ENCODE measurements around the gene IFI27. TPM values are rescaled to one million over a fixed set of nuclear protein-coding genes. Genes with fewer than 3 reads are reported as not detected.

Gene IFI27
- total RNA-seq, 1 donor from 2014 or later, result 312 TPM

DNA sequence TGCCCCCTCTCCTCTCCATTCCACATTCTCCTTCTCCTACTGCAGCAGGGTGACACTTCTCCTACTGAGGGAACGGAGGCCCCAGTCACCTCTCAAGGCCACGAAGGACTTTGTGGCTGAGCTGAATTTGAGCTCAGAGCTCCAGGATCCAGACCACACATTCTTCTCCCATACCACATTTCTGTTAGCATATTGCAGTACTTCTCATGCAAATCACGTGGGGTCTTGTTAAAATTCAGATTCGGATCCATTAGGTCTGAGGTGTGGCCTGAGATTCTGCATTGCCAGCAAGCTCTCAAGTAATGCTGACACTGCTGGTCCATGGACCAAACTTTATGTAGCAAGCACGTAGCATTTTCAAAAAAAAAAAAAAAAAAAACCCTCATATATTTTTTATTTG lies 28.5 kb downstream of the IFI27 start:
- intact Hi-C loops (cut with DNase I), result loop anchor here (5.0 kb wide), 1 partner anchor 97 kb away; no protein-coding TSS in a partner anchor
- no peaks in the 10 kb centered on the region for H3K27me3 ChIP-seq

DNA sequence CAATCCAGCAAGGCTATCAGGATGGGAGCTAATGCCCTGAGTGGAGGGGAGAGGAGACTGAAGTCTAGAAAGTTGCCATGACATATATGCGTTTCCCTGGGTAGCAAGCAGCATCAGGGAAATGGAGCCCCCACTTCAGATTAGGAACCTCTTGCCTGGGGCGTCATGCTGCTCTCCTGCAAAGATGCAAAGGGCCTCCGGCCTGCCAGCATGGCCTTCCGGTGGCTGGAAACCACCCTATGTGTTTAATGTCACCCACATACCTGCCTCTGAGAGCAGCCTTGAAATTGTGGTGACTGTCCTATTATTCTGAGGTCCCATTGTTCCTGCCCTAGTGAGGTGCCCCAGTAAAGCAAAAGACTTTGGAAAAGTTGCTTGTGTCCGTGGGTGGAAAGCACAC lies 28.9 kb downstream of the IFI27 start:
- Histone ChIP-seq H3K9me3 (no peaks in the 10 kb centered on the region), H3K27ac (no peak overlapping the region), H3K27me3 (no peaks in the 10 kb centered on the region), H3K4me3 (no peak overlapping the region), H3K36me3 (no peaks in the 10 kb centered on the region), H3K4me1 (no peaks in the 10 kb centered on the region)
- ATAC-seq, result no peak
- no peak for DNase-seq
- TF ChIP-seq, protein P1, sequence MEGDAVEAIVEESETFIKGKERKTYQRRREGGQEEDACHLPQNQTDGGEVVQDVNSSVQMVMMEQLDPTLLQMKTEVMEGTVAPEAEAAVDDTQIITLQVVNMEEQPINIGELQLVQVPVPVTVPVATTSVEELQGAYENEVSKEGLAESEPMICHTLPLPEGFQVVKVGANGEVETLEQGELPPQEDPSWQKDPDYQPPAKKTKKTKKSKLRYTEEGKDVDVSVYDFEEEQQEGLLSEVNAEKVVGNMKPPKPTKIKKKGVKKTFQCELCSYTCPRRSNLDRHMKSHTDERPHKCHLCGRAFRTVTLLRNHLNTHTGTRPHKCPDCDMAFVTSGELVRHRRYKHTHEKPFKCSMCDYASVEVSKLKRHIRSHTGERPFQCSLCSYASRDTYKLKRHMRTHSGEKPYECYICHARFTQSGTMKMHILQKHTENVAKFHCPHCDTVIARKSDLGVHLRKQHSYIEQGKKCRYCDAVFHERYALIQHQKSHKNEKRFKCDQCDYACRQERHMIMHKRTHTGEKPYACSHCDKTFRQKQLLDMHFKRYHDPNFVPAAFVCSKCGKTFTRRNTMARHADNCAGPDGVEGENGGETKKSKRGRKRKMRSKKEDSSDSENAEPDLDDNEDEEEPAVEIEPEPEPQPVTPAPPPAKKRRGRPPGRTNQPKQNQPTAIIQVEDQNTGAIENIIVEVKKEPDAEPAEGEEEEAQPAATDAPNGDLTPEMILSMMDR (IDR thresholded peaks at IDR 0.05), result no peak
- intact Hi-C loops (cut with DNase I), result loop anchor here (5.0 kb wide), 1 partner anchor 97 kb away; no protein-coding TSS in a partner anchor

More for the DNA sequence above, 28.5 kb downstream of the IFI27 start:
- TF ChIP-seq, protein P1 (IDR thresholded peaks at IDR 0.05), result no peak
- Histone ChIP-seq H3K9me3 (no peaks in the 10 kb centered on the region), H3K36me3 (no peaks in the 10 kb centered on the region), H3K27ac (no peak overlapping the region), H3K4me3 (no peak overlapping the region), H3K4me1 (no peaks in the 10 kb centered on the region)
- DNase-seq (no peak), ATAC-seq (no peak)

DNA sequence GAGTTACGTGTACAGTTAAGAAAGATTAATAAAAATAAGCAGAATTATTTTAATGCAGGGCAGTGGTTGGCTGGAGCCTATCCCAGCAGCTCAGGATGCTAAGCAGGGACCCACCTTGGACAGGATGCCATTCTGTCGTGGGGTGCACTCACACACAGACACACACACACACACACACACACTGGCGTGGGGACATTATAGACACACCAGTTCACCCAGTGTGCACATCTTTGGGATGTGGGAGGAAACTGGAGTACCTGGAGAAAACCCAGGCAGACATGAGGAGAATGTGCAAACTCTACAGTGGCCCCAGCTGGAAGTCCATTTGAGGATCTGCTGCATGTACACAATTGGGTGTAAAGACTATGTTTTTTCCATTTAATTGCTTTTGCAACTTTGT lies 31.7 kb downstream of the IFI27 start:
- no peaks in the 10 kb centered on the region for H3K27me3 ChIP-seq
- H3K4me1 ChIP-seq, result no peaks in the 10 kb centered on the region
- no peak overlapping the region for H3K4me3 ChIP-seq
- no peak for ATAC-seq
- DNase-seq, result no peak
- TF ChIP-seq, protein P1 (IDR thresholded peaks at IDR 0.05), result no peak
- no peaks in the 10 kb centered on the region for H3K9me3 ChIP-seq
- intact Hi-C loops (cut with DNase I), result no loop called here
- no peaks in the 10 kb centered on the region for H3K36me3 ChIP-seq
- no peak overlapping the region for H3K27ac ChIP-seq

DNA sequence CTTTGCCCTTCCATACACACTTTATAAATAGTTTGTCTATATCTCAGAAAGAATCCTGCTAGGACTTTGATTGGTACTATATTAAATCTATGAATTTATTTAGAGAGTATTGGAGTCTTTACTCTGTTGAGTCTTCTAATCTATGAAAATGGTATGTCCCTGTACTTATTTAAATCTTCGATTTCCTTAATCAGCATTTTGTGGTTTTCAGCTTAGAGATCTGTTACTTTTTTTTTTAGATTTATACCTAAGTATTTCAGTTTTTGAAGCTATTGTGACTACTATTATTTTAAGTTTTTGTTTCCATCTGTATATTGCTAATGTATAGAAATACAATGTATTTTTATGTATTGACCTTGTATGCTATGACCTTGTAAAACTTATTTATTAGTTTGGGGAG lies 32.3 kb downstream of the IFI27 start:
- Histone ChIP-seq H3K9me3 (no peaks in the 10 kb centered on the region), H3K4me3 (no peak overlapping the region), H3K36me3 (no peaks in the 10 kb centered on the region), H3K4me1 (no peaks in the 10 kb centered on the region), H3K27me3 (no peaks in the 10 kb centered on the region), H3K27ac (no peak overlapping the region)
- intact Hi-C loops (cut with DNase I), result no loop called here
- no peak for ATAC-seq
- DNase-seq, result no peak
- TF ChIP-seq, protein P1 (IDR thresholded peaks at IDR 0.05), result no peak

DNA sequence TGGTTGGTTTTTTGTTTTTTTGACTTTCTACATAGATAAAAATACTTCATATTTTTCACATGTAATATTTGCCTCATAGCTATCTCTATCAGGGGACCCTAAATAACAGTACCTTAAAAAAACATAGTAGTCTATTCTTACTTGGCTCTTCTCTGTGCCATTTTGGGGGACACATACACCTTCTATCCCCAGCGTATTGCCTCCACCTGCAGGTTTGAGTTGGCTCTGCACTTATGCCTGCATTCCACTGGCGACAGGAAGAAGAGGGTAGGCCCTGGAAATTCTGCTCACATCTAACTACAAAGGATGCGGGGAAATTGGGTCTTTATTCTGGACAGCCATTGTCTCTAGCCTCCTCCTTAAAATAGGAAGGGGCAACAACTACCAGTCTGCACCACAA lies 32.7 kb downstream of the IFI27 start:
- Histone ChIP-seq H3K9me3 (no peaks in the 10 kb centered on the region), H3K27me3 (no peaks in the 10 kb centered on the region), H3K36me3 (no peaks in the 10 kb centered on the region), H3K4me1 (no peaks in the 10 kb centered on the region), H3K27ac (no peak overlapping the region), H3K4me3 (no peak overlapping the region)
- intact Hi-C loops (cut with DNase I), result no loop called here
- DNase-seq (no peak), ATAC-seq (no peak)
- TF ChIP-seq, protein P1 (IDR thresholded peaks at IDR 0.05), result peak; percentile 16

DNA sequence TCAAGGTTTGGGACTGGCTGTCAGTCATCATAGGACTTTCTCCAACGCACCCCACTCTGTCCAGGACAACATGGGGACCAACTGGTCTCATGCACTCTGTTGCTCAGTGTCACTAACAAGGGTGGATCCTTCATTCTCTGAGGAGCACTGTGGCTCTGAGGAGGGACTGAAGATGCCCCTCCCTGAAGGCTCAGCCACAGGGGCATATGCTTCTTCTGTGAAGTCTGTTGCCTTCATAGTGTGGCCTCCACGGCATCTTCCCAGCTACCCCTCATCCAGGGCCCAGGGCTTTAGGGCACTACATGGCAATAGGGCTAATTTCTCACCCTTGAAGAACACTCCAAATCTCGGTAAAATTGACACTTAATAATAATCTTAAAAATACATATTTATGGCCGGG lies 33.2 kb downstream of the IFI27 start:
- ATAC-seq (no peak), DNase-seq (no peak)
- Histone ChIP-seq H3K4me3 (no peak overlapping the region), H3K27me3 (no peaks in the 10 kb centered on the region), H3K36me3 (no peaks in the 10 kb centered on the region), H3K4me1 (no peaks in the 10 kb centered on the region), H3K27ac (no peak overlapping the region), H3K9me3 (no peaks in the 10 kb centered on the region)
- intact Hi-C loops (cut with DNase I), result no loop called here
- TF ChIP-seq, protein P1 (IDR thresholded peaks at IDR 0.05), result no peak
